ENCODE measurements around the gene PIGH.

PIGH gene

GRCh38 chr14:67557118-67557517 lies 43.0 kb downstream of the PIGH start:
- TF ChIP-seq, protein P1, sequence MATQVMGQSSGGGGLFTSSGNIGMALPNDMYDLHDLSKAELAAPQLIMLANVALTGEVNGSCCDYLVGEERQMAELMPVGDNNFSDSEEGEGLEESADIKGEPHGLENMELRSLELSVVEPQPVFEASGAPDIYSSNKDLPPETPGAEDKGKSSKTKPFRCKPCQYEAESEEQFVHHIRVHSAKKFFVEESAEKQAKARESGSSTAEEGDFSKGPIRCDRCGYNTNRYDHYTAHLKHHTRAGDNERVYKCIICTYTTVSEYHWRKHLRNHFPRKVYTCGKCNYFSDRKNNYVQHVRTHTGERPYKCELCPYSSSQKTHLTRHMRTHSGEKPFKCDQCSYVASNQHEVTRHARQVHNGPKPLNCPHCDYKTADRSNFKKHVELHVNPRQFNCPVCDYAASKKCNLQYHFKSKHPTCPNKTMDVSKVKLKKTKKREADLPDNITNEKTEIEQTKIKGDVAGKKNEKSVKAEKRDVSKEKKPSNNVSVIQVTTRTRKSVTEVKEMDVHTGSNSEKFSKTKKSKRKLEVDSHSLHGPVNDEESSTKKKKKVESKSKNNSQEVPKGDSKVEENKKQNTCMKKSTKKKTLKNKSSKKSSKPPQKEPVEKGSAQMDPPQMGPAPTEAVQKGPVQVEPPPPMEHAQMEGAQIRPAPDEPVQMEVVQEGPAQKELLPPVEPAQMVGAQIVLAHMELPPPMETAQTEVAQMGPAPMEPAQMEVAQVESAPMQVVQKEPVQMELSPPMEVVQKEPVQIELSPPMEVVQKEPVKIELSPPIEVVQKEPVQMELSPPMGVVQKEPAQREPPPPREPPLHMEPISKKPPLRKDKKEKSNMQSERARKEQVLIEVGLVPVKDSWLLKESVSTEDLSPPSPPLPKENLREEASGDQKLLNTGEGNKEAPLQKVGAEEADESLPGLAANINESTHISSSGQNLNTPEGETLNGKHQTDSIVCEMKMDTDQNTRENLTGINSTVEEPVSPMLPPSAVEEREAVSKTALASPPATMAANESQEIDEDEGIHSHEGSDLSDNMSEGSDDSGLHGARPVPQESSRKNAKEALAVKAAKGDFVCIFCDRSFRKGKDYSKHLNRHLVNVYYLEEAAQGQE (IDR thresholded peaks at IDR 0.05; ENCODE audit: insufficient read depth in 1 of 2, low read depth in 2 of 2, low read length in 2 of 2): no peak
- TF ChIP-seq POLR2AphosphoS5 (IDR thresholded peaks at IDR 0.05; ENCODE audit: low read depth, low read length): no peak
- TF ChIP-seq SIN3A (IDR thresholded peaks at IDR 0.05; ENCODE audit: borderline replicate concordance, insufficient read depth, low read length): no peak
- no peak for TF ChIP-seq FOXP2 (optimal IDR thresholded peaks at IDR 0.05; ENCODE audit: borderline replicate concordance, extremely low read depth, extremely low read length, insufficient read depth)
- TF ChIP-seq TAF1 (IDR thresholded peaks at IDR 0.05; ENCODE audit: borderline replicate concordance, insufficient read depth, low read length): no peak

GRCh38 chr14:67556671-67557070 lies 43.4 kb downstream of the PIGH start:
- TF ChIP-seq TAF1 (IDR thresholded peaks at IDR 0.05; ENCODE audit: borderline replicate concordance, insufficient read depth, low read length) (no peak), SIN3A (IDR thresholded peaks at IDR 0.05; ENCODE audit: borderline replicate concordance, insufficient read depth, low read length) (no peak), POLR2AphosphoS5 (IDR thresholded peaks at IDR 0.05; ENCODE audit: low read depth, low read length) (no peak), FOXP2 (optimal IDR thresholded peaks at IDR 0.05; ENCODE audit: borderline replicate concordance, extremely low read depth, extremely low read length, insufficient read depth) (no peak)
- TF ChIP-seq, protein P1 (IDR thresholded peaks at IDR 0.05; ENCODE audit: insufficient read depth in 1 of 2, low read depth in 2 of 2, low read length in 2 of 2): no peak

- TF ChIP-seq FOXP2 (optimal IDR thresholded peaks at IDR 0.05; ENCODE audit: borderline replicate concordance, extremely low read depth, extremely low read length, insufficient read depth): no peak
- TF ChIP-seq, protein P1 (IDR thresholded peaks at IDR 0.05; ENCODE audit: insufficient read depth in 1 of 2, low read depth in 2 of 2, low read length in 2 of 2): no peak
- TF ChIP-seq TAF1 (IDR thresholded peaks at IDR 0.05; ENCODE audit: borderline replicate concordance, insufficient read depth, low read length): no peak
- TF ChIP-seq POLR2AphosphoS5 (IDR thresholded peaks at IDR 0.05; ENCODE audit: low read depth, low read length): no peak
- TF ChIP-seq SIN3A (IDR thresholded peaks at IDR 0.05; ENCODE audit: borderline replicate concordance, insufficient read depth, low read length): no peak
Observed at GRCh38 chr14:67555518-67556090, 44.5 kb downstream of the PIGH start.

- TF ChIP-seq POLR2AphosphoS5 (IDR thresholded peaks at IDR 0.05; ENCODE audit: low read depth, low read length) (no peak), FOXP2 (optimal IDR thresholded peaks at IDR 0.05; ENCODE audit: borderline replicate concordance, extremely low read depth, extremely low read length, insufficient read depth) (no peak), TAF1 (IDR thresholded peaks at IDR 0.05; ENCODE audit: borderline replicate concordance, insufficient read depth, low read length) (no peak), SIN3A (IDR thresholded peaks at IDR 0.05; ENCODE audit: borderline replicate concordance, insufficient read depth, low read length) (no peak)
- TF ChIP-seq, protein P1 (IDR thresholded peaks at IDR 0.05; ENCODE audit: insufficient read depth in 1 of 2, low read depth in 2 of 2, low read length in 2 of 2): no peak
Observed at GRCh38 chr14:67554341-67554740, 45.7 kb downstream of the PIGH start.
